DND-41 (cell line): ENCODE results near the gene MYCBPAP.

Source experiments
- ATAC-seq: fragments of 200-7000 bp; cut with Tn5 transposase; 3 replicates; pipeline ENCODE4 v1.9.1; 2021; ENCODE audit warnings: low read depth; ENCODE audit not compliant: insufficient read depth
- DNase-seq: peaks from one replicate; pipeline ENCODE4 v3.0.0-alpha.2; 2020
- H2AFZ ChIP-seq: 2 replicates; pipeline ENCODE4 v1.6.0; 2012; ENCODE audit warnings: low read depth, low read length
- H3K27ac ChIP-seq: 2 replicates; pipeline ENCODE4 v1.5.1; 2012; ENCODE audit warnings: low read length, inconsistent platforms
- H3K27me3 ChIP-seq: fragments of 200-600 bp; sonication (generic); 2 replicates; pipeline ENCODE4 v1.6.0; 2012; ENCODE audit warnings: low read length, mild to moderate bottlenecking, inconsistent platforms; ENCODE audit not compliant: insufficient read depth, poor library complexity
- H3K36me3 ChIP-seq: 2 replicates; pipeline ENCODE4 v1.5.1; 2012; ENCODE audit warnings: low read length, inconsistent platforms; ENCODE audit not compliant: insufficient read depth
- H3K4me1 ChIP-seq: 2 replicates; pipeline ENCODE4 v1.5.1; 2012; ENCODE audit warnings: mild to moderate bottlenecking, low read length; ENCODE audit not compliant: insufficient read depth
- H3K4me2 ChIP-seq: 2 replicates; pipeline ENCODE4 v1.6.0; 2012; ENCODE audit warnings: mild to moderate bottlenecking, moderate library complexity, low read length, inconsistent platforms; ENCODE audit not compliant: insufficient read depth
- H3K4me3 ChIP-seq, 2 experiments: fragments of 200-600 bp in 1 of 2; shearing (Covaris generic) in 1 of 2; 2 replicates each; pipeline ENCODE4 v1.5.1; 2012 to 2016; ENCODE audit warnings: inconsistent platforms in 2 of 2, low read length in 2 of 2, mild to moderate bottlenecking in 2 of 2, low read depth in 1 of 2, moderate library complexity in 1 of 2
- H3K79me2 ChIP-seq: 2 replicates; pipeline ENCODE4 v1.6.0; 2012; ENCODE audit warnings: low read length, inconsistent platforms; ENCODE audit not compliant: insufficient read depth
- H3K9ac ChIP-seq: 2 replicates; pipeline ENCODE4 v1.6.0; 2012; ENCODE audit warnings: low read depth, mild to moderate bottlenecking, inconsistent platforms, low read length, moderate library complexity
- H3K9me3 ChIP-seq: 2 replicates; pipeline ENCODE4 v1.5.1; 2012; ENCODE audit warnings: low read length, moderate library complexity, mild to moderate bottlenecking, inconsistent platforms; ENCODE audit not compliant: insufficient read depth, severe bottlenecking
- H4K20me1 ChIP-seq: 2 replicates; pipeline ENCODE4 v1.6.0; 2012; ENCODE audit warnings: low read length; ENCODE audit not compliant: insufficient read depth
- CTCF ChIP-seq: IDR thresholded peaks from 2 replicates; pipeline ENCODE4 v1.5.1; 2012; ENCODE audit warnings: borderline replicate concordance, low read length, moderate library complexity, mild to moderate bottlenecking; ENCODE audit not compliant: poor library complexity, severe bottlenecking; ENCODE audit errors: extremely low read depth
- EZH2 ChIP-seq: IDR thresholded peaks from 3 replicates; pipeline ENCODE4 v1.6.1; 2012; ENCODE audit warnings: borderline replicate concordance, low read depth, mild to moderate bottlenecking, moderate library complexity, low read length, inconsistent platforms; ENCODE audit not compliant: severe bottlenecking

MYCBPAP gene

GRCh38 chr17:50550661-50551432, 42.6 kb downstream of the MYCBPAP start:
- no peak for DNase-seq
- Histone ChIP-seq H3K9me3 (no peaks in the 10 kb centered on the region), H3K4me3 (no peak overlapping the region), H3K27me3 (no peaks in the 10 kb centered on the region), H4K20me1 (no peaks in the 10 kb centered on the region), H3K27ac (no peak overlapping the region), H3K4me2 (no peak overlapping the region), H2AFZ (no peak overlapping the region), H3K36me3 (no peaks in the 10 kb centered on the region), H3K79me2 (no peaks in the 10 kb centered on the region), H3K4me1 (peaks cover 18% of the 10 kb centered on the region), H3K9ac (no peak overlapping the region)
- TF ChIP-seq EZH2, result no peak
- TF ChIP-seq CTCF, result peak; percentile 49
- ATAC-seq, result no peak

- TF ChIP-seq EZH2, result no peak
- Histone ChIP-seq H3K9me3 (no peaks in the 10 kb centered on the region), H2AFZ (no peak overlapping the region), H3K27ac (no peak overlapping the region), H4K20me1 (no peaks in the 10 kb centered on the region), H3K4me3 (no peak overlapping the region), H3K4me1 (peaks cover 15% of the 10 kb centered on the region), H3K27me3 (no peaks in the 10 kb centered on the region), H3K36me3 (no peaks in the 10 kb centered on the region), H3K4me2 (no peak overlapping the region), H3K79me2 (no peaks in the 10 kb centered on the region), H3K9ac (no peak overlapping the region)
- ATAC-seq (no peak), DNase-seq (no peak)
Observed at GRCh38 chr17:50551433-50551815, 43.2 kb downstream of the MYCBPAP start.

GRCh38 chr17:50551884-50552283, 43.6 kb downstream of the MYCBPAP start:
- H3K79me2 ChIP-seq, result no peaks in the 10 kb centered on the region
- no peaks in the 10 kb centered on the region for H3K9me3 ChIP-seq
- H2AFZ ChIP-seq, result no peak overlapping the region
- H3K9ac ChIP-seq, result no peak overlapping the region
- H3K36me3 ChIP-seq, result no peaks in the 10 kb centered on the region
- H4K20me1 ChIP-seq, result no peaks in the 10 kb centered on the region
- H3K4me2 ChIP-seq, result no peak overlapping the region
- H3K27me3 ChIP-seq, result no peaks in the 10 kb centered on the region
- TF ChIP-seq CTCF (no peak), EZH2 (no peak)
- H3K27ac ChIP-seq, result no peak overlapping the region
- DNase-seq, result no peak
- H3K4me1 ChIP-seq, result peaks cover 10% of the 10 kb centered on the region
- ATAC-seq, result no peak
- no peak overlapping the region for H3K4me3 ChIP-seq

GRCh38 chr17:50554201-50554600, 46.0 kb downstream of the MYCBPAP start:
- Histone ChIP-seq H4K20me1 (peaks cover 3% of the 10 kb centered on the region; the same call in 1 of the 2 replicates), H3K9ac (no peak overlapping the region), H3K27me3 (no peaks in the 10 kb centered on the region), H3K4me2 (no peak overlapping the region), H3K36me3 (no peaks in the 10 kb centered on the region), H3K4me1 (no peaks in the 10 kb centered on the region), H3K79me2 (no peaks in the 10 kb centered on the region), H3K9me3 (no peaks in the 10 kb centered on the region), H3K4me3 (no peak overlapping the region), H2AFZ (no peak overlapping the region), H3K27ac (no peak overlapping the region)
- no peak for DNase-seq
- TF ChIP-seq CTCF, result no peak
- TF ChIP-seq EZH2, result no peak
- no peak for ATAC-seq
